HL-60 (cell line): Measurements from ENCODE around the gene TBX10.

ENCODE experiments used
- DNase-seq, 2 experiments: peaks; one replicate each; pipeline ENCODE4 v3.0.0-alpha.2; 2010 to 2020; ENCODE audit warnings: low read depth in 1 of 2, low spot score in 1 of 2
- H3K27ac ChIP-seq: fragments of 250-450 bp; sonication (Bioruptor Pico); replicated peaks from 2 replicates; pipeline ENCODE4 v1.5.1; 2020; ENCODE audit warnings: mild to moderate bottlenecking, moderate library complexity
- H3K27me3 ChIP-seq: fragments of 250-450 bp; sonication (Bioruptor Pico); 2 replicates; pipeline ENCODE4 v1.5.1; 2021; ENCODE audit warnings: mild to moderate bottlenecking, moderate library complexity; ENCODE audit not compliant: insufficient read depth, poor library complexity, severe bottlenecking
- H3K4me3 ChIP-seq: replicated peaks from 2 replicates; pipeline ENCODE4 v1.5.1; 2011; ENCODE audit warnings: mild to moderate bottlenecking, control low read depth, low read length; ENCODE audit not compliant: insufficient read depth
- CTCF ChIP-seq: IDR thresholded peaks from one replicate; pipeline ENCODE4 v1.5.1; 2011; ENCODE audit warnings: low read length, control low read depth, inconsistent platforms; ENCODE audit not compliant: insufficient read depth
- GABPA ChIP-seq: IDR thresholded peaks from 2 replicates; pipeline ENCODE4 v1.6.1; 2012; ENCODE audit warnings: low read depth
- POLR2AphosphoS5 ChIP-seq: IDR thresholded peaks from 2 replicates; pipeline ENCODE4 v1.6.1; 2012; ENCODE audit warnings: low read depth
- REST ChIP-seq: IDR thresholded peaks from 2 replicates; pipeline ENCODE4 v1.6.1; 2012; ENCODE audit warnings: low read depth; ENCODE audit not compliant: insufficient replicate concordance
- SPI1 ChIP-seq: IDR thresholded peaks from 2 replicates; pipeline ENCODE4 v1.6.1; 2012; ENCODE audit warnings: low read depth, mild to moderate bottlenecking, borderline replicate concordance

Gene TBX10

DNA sequence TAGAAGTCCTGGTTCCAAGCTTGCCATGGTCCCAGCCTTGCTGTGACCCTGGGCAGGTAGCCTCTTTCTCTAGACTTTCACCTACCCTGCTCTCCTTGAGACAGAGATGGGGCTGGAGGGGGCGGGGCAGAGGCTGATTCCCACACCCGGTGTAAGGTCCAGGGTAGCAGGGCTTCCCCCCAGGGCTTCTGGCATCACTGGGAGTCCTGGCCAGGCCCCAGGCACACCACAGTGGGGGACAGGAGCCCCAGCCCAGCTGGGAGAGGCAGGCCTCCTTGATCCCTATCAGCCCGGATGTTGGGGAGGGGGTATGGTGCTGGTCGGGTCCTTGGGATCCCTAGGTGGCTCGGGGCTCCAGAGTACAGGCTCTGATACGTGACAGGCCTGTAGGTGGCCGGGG, 8.2 kb downstream of the TBX10 start:
- Histone ChIP-seq H3K4me3 (no peak overlapping the region), H3K27ac (no peak overlapping the region), H3K27me3 (no peaks in the 10 kb centered on the region)
- TF ChIP-seq SPI1, result no peak
- no peak for DNase-seq

DNA sequence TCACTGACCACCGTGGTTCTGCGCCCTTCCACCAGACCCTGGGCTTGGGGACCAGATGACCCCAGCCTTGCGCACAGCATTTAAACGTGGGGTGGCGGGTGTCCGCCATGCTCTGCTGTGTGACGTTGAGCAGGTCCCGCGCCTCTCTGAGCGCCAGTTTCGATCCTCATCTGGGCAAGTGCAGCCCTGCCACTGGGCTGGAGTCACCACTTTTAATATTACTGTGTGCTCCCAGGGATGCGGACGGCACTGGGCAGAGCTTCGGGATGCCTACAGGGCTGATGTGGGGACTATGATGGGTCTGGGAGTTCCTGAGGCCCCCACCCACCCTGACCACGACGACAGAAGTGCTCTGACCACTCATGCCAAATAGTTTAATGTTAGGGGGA, 8.6 kb downstream of the TBX10 start:
- no peak for TF ChIP-seq POLR2AphosphoS5
- TF ChIP-seq SPI1, result no peak
- no peak for TF ChIP-seq CTCF
- no peak for TF ChIP-seq REST
- no peak for TF ChIP-seq GABPA
- Histone ChIP-seq H3K4me3 (peak overlapping the region; percentile 77), H3K27ac (peak overlapping the region; percentile 48), H3K27me3 (no peaks in the 10 kb centered on the region)
- no peak for DNase-seq

DNA sequence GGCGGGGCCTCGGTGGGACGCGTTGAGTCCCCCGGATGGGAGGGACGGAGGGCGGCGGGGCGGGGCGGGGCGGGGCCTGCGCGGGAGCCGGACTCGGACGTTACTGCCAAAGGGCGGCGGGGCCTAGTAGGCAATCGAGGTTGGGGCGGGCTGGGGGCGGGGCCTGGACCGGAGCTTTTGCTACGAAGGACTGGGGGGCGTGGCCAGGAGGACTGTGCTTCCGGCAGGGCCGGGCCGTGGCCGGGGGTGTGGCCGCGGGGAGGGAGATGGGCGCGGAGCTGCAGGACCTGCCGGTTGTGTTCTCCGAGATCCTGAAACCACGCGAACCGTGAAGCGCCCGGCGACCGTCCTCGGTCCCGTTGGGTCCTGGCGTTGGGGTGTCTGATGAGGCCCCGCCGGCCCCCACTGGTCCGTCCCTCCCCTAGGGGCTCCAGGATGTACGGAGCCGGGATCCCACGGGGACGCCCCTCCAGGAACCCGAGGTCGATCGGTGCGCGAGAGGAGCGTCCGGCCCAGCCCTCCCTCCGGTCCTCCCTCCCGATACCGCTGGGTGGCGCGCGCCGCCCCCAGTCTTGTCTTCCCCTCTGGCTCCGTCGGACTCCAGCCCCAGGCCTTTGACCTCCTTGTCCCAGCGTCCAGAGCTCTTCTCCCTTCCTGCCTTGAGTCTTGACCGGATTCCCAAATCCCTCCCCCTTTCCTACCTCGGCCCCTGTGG, 9.2 kb downstream of the TBX10 start:
- H3K4me3 ChIP-seq, result peak overlapping the region; percentile 77
- H3K27ac ChIP-seq, result peak overlapping the region; percentile 77
- peak; percentile 92 to 97 for DNase-seq
- TF ChIP-seq GABPA (no peak), CTCF (peak; percentile 59), SPI1 (no peak), REST (no peak), POLR2AphosphoS5 (peak; percentile 32; the same call in 1 of the 2 replicates)
- H3K27me3 ChIP-seq, result no peaks in the 10 kb centered on the region

GRCh38 chr11:67629386-67630227, 10.0 kb downstream of the TBX10 start, which contains the start of gene NUDT8:
NUDT8 (minus strand) TSS chr11:67629937; CDS start chr11:67629911, 26 bp downstream.
- TF ChIP-seq SPI1, result no peak
- TF ChIP-seq POLR2AphosphoS5, result peak; percentile 60; the same call in 1 of the 2 replicates
- peak; percentile 67 for TF ChIP-seq CTCF
- Histone ChIP-seq H3K27ac (peak within 1 kb of the TSS; percentile 77), H3K4me3 (peak within 1 kb of the TSS; percentile 77), H3K27me3 (no peaks in the 10 kb centered on the region)
- DNase-seq, result peak; percentile 76 to 87
